Adrenal gland (tissue), 5 donors: ENCODE measurements around the gene NBPF6.
"Not testable (repeated sequence)": the region's sequence is repeated elsewhere in the genome, so short reads cannot be mapped to it uniquely, and the experiment has no call there.

Source experiments
- CTCF ChIP-seq, 6 experiments: fragments of 450-650 bp in 4 of 6; fragments of 200-600 bp in 2 of 6; sonication (generic) in 1 of 6; IDR thresholded peaks; 1 replicate in 5 of 6; 2 replicates in 1 of 6; pipeline versions ENCODE4 v1.5.1 to v1.8.0; 2016 to 2021; ENCODE audit warnings: antibody characterized with exemption in 6 of 6, mild to moderate bottlenecking in 2 of 6, moderate library complexity in 1 of 6
- POLR2A ChIP-seq, 2 donors: fragments of 450-650 bp; IDR thresholded peaks; one replicate each; pipeline ENCODE4 v1.6.1; 2017; ENCODE audit warnings: antibody characterized with exemption in 2 of 2, mild to moderate bottlenecking in 2 of 2, moderate library complexity in 1 of 2
- donor health status: DM: no; HTN: no; CAD: no.

GRCh38 chr1:108470750-108471149 is 20.6 kb downstream of the NBPF6 start:
- TF ChIP-seq CTCF, POLR2A (IDR thresholded peaks at IDR 0.05): not testable (repeated sequence)
